ENCODE data around the gene POU2F3.

POU2F3 gene

GRCh38 chr11:120283124-120283523 is 43.2 kb downstream of the POU2F3 start:
- DNase-seq (ENCODE audit: low spot score) = no peak

GRCh38 chr11:120284272-120284671 is 44.3 kb downstream of the POU2F3 start:
- no peak for DNase-seq (ENCODE audit: low spot score)

- no peak for DNase-seq (ENCODE audit: low spot score)
These were observed 45.3 kb downstream of the POU2F3 start for GRCh38 chr11:120285256-120285655.

- DNase-seq (ENCODE audit: low spot score) = no peak
These were observed 48.1 kb downstream of the POU2F3 start for GRCh38 chr11:120288021-120288420.

- no peak for DNase-seq (ENCODE audit: low spot score)
These were observed 49.5 kb downstream of the POU2F3 start for GRCh38 chr11:120289426-120289825.

GRCh38 chr11:120290956-120291355 is 51.0 kb downstream of the POU2F3 start:
- no peak for DNase-seq (ENCODE audit: low spot score)

- no peak for DNase-seq (ENCODE audit: low spot score)
These were observed 53.3 kb downstream of the POU2F3 start for GRCh38 chr11:120293038-120293800.

GRCh38 chr11:120294096-120294495 is 54.2 kb downstream of the POU2F3 start:
- DNase-seq (ENCODE audit: low spot score) = no peak

GRCh38 chr11:120295099-120295498 is 55.2 kb downstream of the POU2F3 start:
- no peak for DNase-seq (ENCODE audit: low spot score)

- DNase-seq (ENCODE audit: low spot score) = no peak
These were observed 56.6 kb downstream of the POU2F3 start for GRCh38 chr11:120296554-120296953.

GRCh38 chr11:120298461-120298860 is 58.5 kb downstream of the POU2F3 start:
- DNase-seq (ENCODE audit: low spot score) = no peak

- peak; percentile 47 for DNase-seq (ENCODE audit: low spot score)
These were observed 62.3 kb downstream of the POU2F3 start for GRCh38 chr11:120302001-120302805.

GRCh38 chr11:120303004-120303637 is 63.2 kb downstream of the POU2F3 start:
- peak; percentile 88 for DNase-seq (ENCODE audit: low spot score)

- no peak for DNase-seq (ENCODE audit: low spot score)
These were observed 64.6 kb downstream of the POU2F3 start for GRCh38 chr11:120304526-120304925.

- no peak for DNase-seq (ENCODE audit: low spot score)
These were observed 65.3 kb downstream of the POU2F3 start for GRCh38 chr11:120305286-120305685.

- DNase-seq (ENCODE audit: low spot score) = peak; percentile 72
These were observed 66.7 kb downstream of the POU2F3 start for GRCh38 chr11:120306519-120307242.

GRCh38 chr11:120307476-120307875 is 67.5 kb downstream of the POU2F3 start:
- no peak for DNase-seq (ENCODE audit: low spot score)

GRCh38 chr11:120308081-120308480 is 68.1 kb downstream of the POU2F3 start:
- DNase-seq (ENCODE audit: low spot score) = no peak

GRCh38 chr11:120310870-120311269 is 70.9 kb downstream of the POU2F3 start:
- DNase-seq (ENCODE audit: low spot score) = no peak

- DNase-seq (ENCODE audit: low spot score) = no peak
These were observed 74.9 kb downstream of the POU2F3 start for GRCh38 chr11:120314861-120315260.

- DNase-seq (ENCODE audit: low spot score) = peak; percentile 80
These were observed 77.1 kb downstream of the POU2F3 start for GRCh38 chr11:120316880-120317688.
